Epithelial cell of esophagus (primary cell): ENCODE results near the gene CDK5RAP1.
"Not testable (repeated sequence)": the region's sequence is repeated elsewhere in the genome, so short reads cannot be mapped to it uniquely, and the experiment has no call there.

Experiments used
- DNase-seq: peaks from one replicate; pipeline ENCODE4 v3.0.0; 2010; ENCODE audit warnings: low read depth
- H3K4me3 ChIP-seq: 2 replicates; pipeline ENCODE4 v1.5.1; 2011; ENCODE audit warnings: mild to moderate bottlenecking, low read length, control low read depth
- CTCF ChIP-seq: IDR thresholded peaks from 2 replicates; pipeline ENCODE4 v1.5.1; 2011; ENCODE audit warnings: low read depth, mild to moderate bottlenecking, low read length, control low read depth, inconsistent platforms; ENCODE audit not compliant: insufficient read depth; ENCODE audit errors: missing control alignments

The CDK5RAP1 gene

GRCh38 chr20:33443006-33443511, 41.7 kb upstream of the CDK5RAP1 start:
- no peak for DNase-seq
- TF ChIP-seq CTCF = no peak

GRCh38 chr20:33442136-33443005, 41.1 kb upstream of the CDK5RAP1 start:
- H3K4me3 ChIP-seq = no peak overlapping the region
- DNase-seq = no peak
- TF ChIP-seq CTCF = no peak

More at GRCh38 chr20:33443006-33443511, 41.7 kb upstream of the CDK5RAP1 start:
- peak overlapping the region; percentile 54 for H3K4me3 ChIP-seq

- H3K4me3 ChIP-seq = no peak overlapping the region
- DNase-seq = no peak
Measured at GRCh38 chr20:33441142-33441955, 40.0 kb upstream of the CDK5RAP1 start.

GRCh38 chr20:33440562-33440961, 39.2 kb upstream of the CDK5RAP1 start:
- H3K4me3 ChIP-seq, DNase-seq: not testable (repeated sequence)

More at GRCh38 chr20:33441142-33441955, 40.0 kb upstream of the CDK5RAP1 start:
- TF ChIP-seq CTCF = no peak

- no peak for DNase-seq
- no peak overlapping the region for H3K4me3 ChIP-seq
- TF ChIP-seq CTCF = no peak
Measured at GRCh38 chr20:33438481-33438880, 37.2 kb upstream of the CDK5RAP1 start.

GRCh38 chr20:33437141-33437911, 36.0 kb upstream of the CDK5RAP1 start:
- DNase-seq = no peak

More at GRCh38 chr20:33437141-33437911, 36.0 kb upstream of the CDK5RAP1 start:
- TF ChIP-seq CTCF = no peak
- no peak overlapping the region for H3K4me3 ChIP-seq
